ENCODE measurements around the gene WNT3A.

The WNT3A gene

GRCh38 chr1:228010921-228011320 is 4.1 kb downstream of the WNT3A start:
- no peak for DNase-seq (ENCODE audit: low read depth, low spot score)
- TF ChIP-seq POLR2AphosphoS5 (IDR thresholded peaks at IDR 0.05; ENCODE audit: borderline replicate concordance, low read depth, low read length) (no peak), EZH2 (IDR thresholded peaks at IDR 0.05) (no peak)
- Histone ChIP-seq H3K4me3 (no peak overlapping the region), H3K27ac (no peak overlapping the region), H3K9me3 (ENCODE audit: low read depth, low read length) (no peaks in the 10 kb centered on the region), H3K9ac (ENCODE audit: insufficient read length) (no peak overlapping the region), H3K36me3 (ENCODE audit: insufficient read depth, low read length) (no peaks in the 10 kb centered on the region)

GRCh38 chr1:228011721-228012311 is 5.0 kb downstream of the WNT3A start:
- TF ChIP-seq EZH2 (IDR thresholded peaks at IDR 0.05) (no peak), FOXP2 (optimal IDR thresholded peaks at IDR 0.05; ENCODE audit: control extremely low read depth, extremely low read length, insufficient read depth) (no peak), POLR2AphosphoS5 (IDR thresholded peaks at IDR 0.05; ENCODE audit: borderline replicate concordance, low read depth, low read length) (no peak)
- Histone ChIP-seq H3K9ac (ENCODE audit: insufficient read length) (no peak overlapping the region), H3K9me3 (ENCODE audit: low read depth, low read length) (no peaks in the 10 kb centered on the region), H3K36me3 (ENCODE audit: insufficient read depth, low read length) (no peaks in the 10 kb centered on the region), H3K27ac (no peak overlapping the region), H3K4me3 (no peak overlapping the region)
- no peak for DNase-seq (ENCODE audit: low read depth, low spot score)

- no peak overlapping the region for H3K4me3 ChIP-seq
Measured at GRCh38 chr1:228012555-228012954, 5.8 kb downstream of the WNT3A start.

GRCh38 chr1:228013131-228013934 is 6.5 kb downstream of the WNT3A start:
- H3K27ac ChIP-seq: no peak overlapping the region
- no peaks in the 10 kb centered on the region for H3K9me3 ChIP-seq (ENCODE audit: low read depth, low read length)
- H3K9ac ChIP-seq (ENCODE audit: insufficient read length): no peak overlapping the region
- no peak for TF ChIP-seq FOXP2 (optimal IDR thresholded peaks at IDR 0.05; ENCODE audit: control extremely low read depth, extremely low read length, insufficient read depth)
- no peak for TF ChIP-seq EZH2 (IDR thresholded peaks at IDR 0.05)
- no peak for TF ChIP-seq POLR2AphosphoS5 (IDR thresholded peaks at IDR 0.05; ENCODE audit: borderline replicate concordance, low read depth, low read length)
- no peaks in the 10 kb centered on the region for H3K36me3 ChIP-seq (ENCODE audit: insufficient read depth, low read length)
- no peak for DNase-seq (ENCODE audit: low read depth, low spot score)
- H3K4me3 ChIP-seq: no peak overlapping the region

More at GRCh38 chr1:228012555-228012954, 5.8 kb downstream of the WNT3A start:
- Histone ChIP-seq H3K36me3 (ENCODE audit: insufficient read depth, low read length) (no peaks in the 10 kb centered on the region), H3K9ac (ENCODE audit: insufficient read length) (no peak overlapping the region), H3K9me3 (ENCODE audit: low read depth, low read length) (no peaks in the 10 kb centered on the region), H3K27ac (no peak overlapping the region)
- TF ChIP-seq EZH2 (IDR thresholded peaks at IDR 0.05): no peak
- no peak for TF ChIP-seq FOXP2 (optimal IDR thresholded peaks at IDR 0.05; ENCODE audit: control extremely low read depth, extremely low read length, insufficient read depth)
- TF ChIP-seq POLR2AphosphoS5 (IDR thresholded peaks at IDR 0.05; ENCODE audit: borderline replicate concordance, low read depth, low read length): no peak
- DNase-seq (ENCODE audit: low read depth, low spot score): no peak

GRCh38 chr1:228013935-228014930 is 7.4 kb downstream of the WNT3A start:
- no peak overlapping the region for H3K27ac ChIP-seq
- DNase-seq (ENCODE audit: low read depth, low spot score): no peak
- H3K36me3 ChIP-seq (ENCODE audit: insufficient read depth, low read length): no peaks in the 10 kb centered on the region
- H3K9me3 ChIP-seq (ENCODE audit: low read depth, low read length): no peaks in the 10 kb centered on the region
- no peak overlapping the region for H3K4me3 ChIP-seq
- TF ChIP-seq EZH2 (IDR thresholded peaks at IDR 0.05): no peak
- TF ChIP-seq FOXP2 (optimal IDR thresholded peaks at IDR 0.05; ENCODE audit: control extremely low read depth, extremely low read length, insufficient read depth): no peak
- no peak for TF ChIP-seq POLR2AphosphoS5 (IDR thresholded peaks at IDR 0.05; ENCODE audit: borderline replicate concordance, low read depth, low read length)
- H3K9ac ChIP-seq (ENCODE audit: insufficient read length): no peak overlapping the region

GRCh38 chr1:228015276-228016180 is 8.7 kb downstream of the WNT3A start:
- Histone ChIP-seq H3K9ac (ENCODE audit: insufficient read length) (no peak overlapping the region), H3K27ac (no peak overlapping the region), H3K9me3 (ENCODE audit: low read depth, low read length) (no peaks in the 10 kb centered on the region), H3K36me3 (ENCODE audit: insufficient read depth, low read length) (no peaks in the 10 kb centered on the region), H3K4me3 (no peak overlapping the region)
- no peak for DNase-seq (ENCODE audit: low read depth, low spot score)
- TF ChIP-seq FOXP2 (optimal IDR thresholded peaks at IDR 0.05; ENCODE audit: control extremely low read depth, extremely low read length, insufficient read depth) (no peak), POLR2AphosphoS5 (IDR thresholded peaks at IDR 0.05; ENCODE audit: borderline replicate concordance, low read depth, low read length) (no peak), EZH2 (IDR thresholded peaks at IDR 0.05) (no peak)

GRCh38 chr1:228016181-228016510 is 9.3 kb downstream of the WNT3A start:
- TF ChIP-seq POLR2AphosphoS5 (IDR thresholded peaks at IDR 0.05; ENCODE audit: borderline replicate concordance, low read depth, low read length): no peak
- TF ChIP-seq FOXP2 (optimal IDR thresholded peaks at IDR 0.05; ENCODE audit: control extremely low read depth, extremely low read length, insufficient read depth): no peak
- TF ChIP-seq EZH2 (IDR thresholded peaks at IDR 0.05): no peak
- no peaks in the 10 kb centered on the region for H3K36me3 ChIP-seq (ENCODE audit: insufficient read depth, low read length)
- H3K9me3 ChIP-seq (ENCODE audit: low read depth, low read length): no peaks in the 10 kb centered on the region
- no peak overlapping the region for H3K4me3 ChIP-seq
- no peak overlapping the region for H3K27ac ChIP-seq
- no peak for DNase-seq (ENCODE audit: low read depth, low spot score)
- no peak overlapping the region for H3K9ac ChIP-seq (ENCODE audit: insufficient read length)
